ENCODE measurements around the gene EPN3. TPM values are rescaled to one million over a fixed set of nuclear protein-coding genes. Genes with fewer than 3 reads are reported as not detected.

Gene EPN3
- total RNA-seq, 1 experiment from 2014 or later: 22.8 TPM

- no peaks in the 10 kb centered on the region for H3K36me3 ChIP-seq (ENCODE audit: low read depth)
- DNase-seq: no peak
- no TSS peak for BruUV-seq (replicated peaks)
- no peak overlapping the region for H3K4me3 ChIP-seq
- no peaks in the 10 kb centered on the region for H3K9me3 ChIP-seq (ENCODE audit: insufficient read depth, low read depth)
- no peak overlapping the region for H2AFZ ChIP-seq
- peaks cover 37% of the 10 kb centered on the region for H3K27me3 ChIP-seq (ENCODE audit: insufficient read depth, low read depth)
- POLR2A ChIA-PET (ENCODE audit: unreplicated experiment): no interaction called here
- H3K4me1 ChIP-seq (replicated peaks; ENCODE audit: insufficient read depth): no peaks in the 10 kb centered on the region
- H4K20me1 ChIP-seq (ENCODE audit: insufficient read depth): no peaks in the 10 kb centered on the region
- no peaks in the 10 kb centered on the region for H3K79me2 ChIP-seq (ENCODE audit: low read depth)
- no peak overlapping the region for H3K27ac ChIP-seq
- no peaks in the 10 kb centered on the region for H3K9me2 ChIP-seq (ENCODE audit: insufficient read depth)
- CTCF ChIA-PET: interaction anchor here (0.7 kb wide), 1 partner anchor 10 kb away, joined by 3 read pairs; no protein-coding TSS in a partner anchor
- intact Hi-C loops (cut with micrococcal nuclease; ENCODE audit: unreplicated experiment): no loop called here
- no peak overlapping the region for H3K4me2 ChIP-seq
- TF ChIP-seq CTCF (conservative IDR thresholded peaks at IDR 0.05) (no peak), EZH2 (IDR thresholded peaks at IDR 0.05; ENCODE audit: low read depth) (no peak)
- peaks cover 12% of the 10 kb centered on the region; the same call in 1 of the 2 replicates for H3F3A ChIP-seq (ENCODE audit: insufficient read depth, low read depth)
Observed at GRCh38 chr17:50565402-50566350, 33.1 kb downstream of the EPN3 start.

GRCh38 chr17:50566886-50567285 is 34.4 kb downstream of the EPN3 start:
- no peaks in the 10 kb centered on the region for H3K9me3 ChIP-seq (ENCODE audit: insufficient read depth, low read depth)
- ChIA-PET POLR2A (ENCODE audit: unreplicated experiment) (no interaction called here), CTCF (no interaction called here)

DNA sequence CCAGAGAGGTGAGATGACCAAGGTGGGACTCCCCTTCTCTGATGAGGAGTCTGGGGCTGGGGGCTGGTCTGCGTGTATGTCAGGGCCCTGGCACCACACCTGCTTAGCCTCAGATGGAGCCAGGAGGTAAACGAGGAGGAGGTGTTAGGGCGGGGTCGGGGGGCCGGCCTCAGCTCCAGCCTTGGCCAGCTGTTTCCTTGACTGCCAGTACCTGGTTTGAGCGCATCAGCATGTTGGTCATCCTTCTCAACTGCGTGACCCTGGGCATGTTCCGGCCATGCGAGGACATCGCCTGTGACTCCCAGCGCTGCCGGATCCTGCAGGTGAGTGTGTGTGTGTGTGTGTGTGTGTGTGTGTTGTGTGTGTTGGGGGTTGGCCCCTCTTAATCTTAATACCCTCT is 36.1 kb downstream of the EPN3 start:
- Histone ChIP-seq H4K20me1 (ENCODE audit: insufficient read depth) (no peaks in the 10 kb centered on the region), H3F3A (ENCODE audit: insufficient read depth, low read depth) (peaks cover 7% of the 10 kb centered on the region; the same call in 1 of the 2 replicates), H3K36me3 (ENCODE audit: low read depth) (no peaks in the 10 kb centered on the region), H2AFZ (no peak overlapping the region), H3K9me2 (ENCODE audit: insufficient read depth) (no peaks in the 10 kb centered on the region), H3K4me3 (no peak overlapping the region), H3K4me2 (no peak overlapping the region), H3K4me1 (replicated peaks; ENCODE audit: insufficient read depth) (no peaks in the 10 kb centered on the region), H3K9me3 (ENCODE audit: insufficient read depth, low read depth) (no peaks in the 10 kb centered on the region), H3K27ac (no peak overlapping the region), H3K79me2 (ENCODE audit: low read depth) (no peaks in the 10 kb centered on the region), H3K27me3 (ENCODE audit: insufficient read depth, low read depth) (peaks cover 21% of the 10 kb centered on the region)
- BruUV-seq (replicated peaks): no TSS peak
- ChIA-PET POLR2A (ENCODE audit: unreplicated experiment) (no interaction called here), CTCF (no interaction called here)
- intact Hi-C loops (cut with micrococcal nuclease; ENCODE audit: unreplicated experiment): no loop called here
- TF ChIP-seq CTCF (conservative IDR thresholded peaks at IDR 0.05): no peak
- no peak for TF ChIP-seq EZH2 (IDR thresholded peaks at IDR 0.05; ENCODE audit: low read depth)
- DNase-seq: no peak

More at GRCh38 chr17:50566886-50567285, 34.4 kb downstream of the EPN3 start:
- intact Hi-C loops (cut with micrococcal nuclease; ENCODE audit: unreplicated experiment): no loop called here
- Histone ChIP-seq H3K4me2 (no peak overlapping the region), H3K27ac (no peak overlapping the region), H3K36me3 (ENCODE audit: low read depth) (no peaks in the 10 kb centered on the region), H3K9me2 (ENCODE audit: insufficient read depth) (no peaks in the 10 kb centered on the region), H3K4me3 (no peak overlapping the region), H3K27me3 (ENCODE audit: insufficient read depth, low read depth) (peaks cover 37% of the 10 kb centered on the region), H4K20me1 (ENCODE audit: insufficient read depth) (no peaks in the 10 kb centered on the region), H3K79me2 (ENCODE audit: low read depth) (no peaks in the 10 kb centered on the region), H3F3A (ENCODE audit: insufficient read depth, low read depth) (peaks cover 12% of the 10 kb centered on the region; the same call in 1 of the 2 replicates), H2AFZ (no peak overlapping the region), H3K4me1 (replicated peaks; ENCODE audit: insufficient read depth) (no peaks in the 10 kb centered on the region)
- TF ChIP-seq EZH2 (IDR thresholded peaks at IDR 0.05; ENCODE audit: low read depth) (no peak), CTCF (conservative IDR thresholded peaks at IDR 0.05) (no peak)
- no peak for DNase-seq
- no TSS peak for BruUV-seq (replicated peaks)
